ENCODE data around the gene IL27RA.

The IL27RA gene

GRCh38 chr19:14089412-14089661, 57.8 kb downstream of the IL27RA start:
- Histone ChIP-seq H3K27ac (peak overlapping the region in 8 of 11 experiments; percentile 36 to 79 (median 68); a peak in 12 of 22 replicates), H3K4me2 (peak overlapping the region; percentile 79 to 95 (median 86)), H3K36me3 (peaks cover 32 to 61% (median 53%) of the 10 kb centered on the region in 11 experiments), H3K9me3 (replicated peaks in 1 of 11) (peaks cover 11 to 15% (median 14%) of the 10 kb centered on the region in 11 experiments), H3K4me3 (peak overlapping the region; percentile 61 to 84 (median 74)), H4K20me1 (peaks cover 9 to 37% (median 20%) of the 10 kb centered on the region in 11 experiments; a peak in 19 of 22 replicates), H3K9ac (peak overlapping the region; percentile 71 to 84 (median 80)), H3K4me1 (peaks cover 22 to 35% (median 26%) of the 10 kb centered on the region in 10 experiments), H3K27me3 (no peaks in the 10 kb centered on the region)
- no peak for TF ChIP-seq Cebpa-rat (IDR thresholded peaks at IDR 0.05)

- H4K20me1 ChIP-seq: peaks cover 9 to 37% (median 20%) of the 10 kb centered on the region in 11 experiments; a peak in 19 of 22 replicates
- peak overlapping the region; percentile 71 to 84 (median 80) for H3K9ac ChIP-seq
- no peaks in the 10 kb centered on the region for H3K27me3 ChIP-seq
- TF ChIP-seq Cebpa-rat (IDR thresholded peaks at IDR 0.05): no peak
- H3K4me2 ChIP-seq: peak overlapping the region; percentile 79 to 95 (median 86)
- H3K4me3 ChIP-seq: peak overlapping the region; percentile 61 to 84 (median 74)
- peaks cover 11 to 20% (median 15%) of the 10 kb centered on the region in 11 experiments for H3K9me3 ChIP-seq (replicated peaks in 1 of 11)
- H3K27ac ChIP-seq: peak overlapping the region; percentile 26 to 79 (median 67); a peak in 19 of 22 replicates
- peaks cover 22 to 35% (median 26%) of the 10 kb centered on the region in 10 experiments for H3K4me1 ChIP-seq
- peaks cover 32 to 63% (median 56%) of the 10 kb centered on the region in 11 experiments for H3K36me3 ChIP-seq
Observed at GRCh38 chr19:14089662-14090508, 58.3 kb downstream of the IL27RA start.

- no peak for TF ChIP-seq Cebpa-rat (IDR thresholded peaks at IDR 0.05)
- H3K27ac ChIP-seq: peak within 1 kb of the TSS; percentile 77 to 91 (median 86)
- peak within 1 kb of the TSS; percentile 77 to 92 (median 86) for H3K9ac ChIP-seq
- no peaks in the 10 kb centered on the region for H3K27me3 ChIP-seq
- peaks cover 9 to 32% (median 20%) of the 10 kb centered on the region in 11 experiments; a peak in 19 of 22 replicates for H4K20me1 ChIP-seq
- H3K9me3 ChIP-seq (replicated peaks in 1 of 11): peaks cover 11 to 21% (median 15%) of the 10 kb centered on the region in 11 experiments
- peaks cover 32 to 62% (median 56%) of the 10 kb centered on the region in 11 experiments for H3K36me3 ChIP-seq
- peak within 1 kb of the TSS; percentile 87 to 97 (median 95) for H3K4me2 ChIP-seq
- H3K4me3 ChIP-seq: peak within 1 kb of the TSS; percentile 68 to 88 (median 79)
- H3K4me1 ChIP-seq: peaks cover 22 to 35% (median 26%) of the 10 kb centered on the region in 10 experiments
Observed at GRCh38 chr19:14090509-14091080, 59.0 kb downstream of the IL27RA start, which contains the start of gene SAMD1. Gene SAMD1, minus strand, starts transcription at chr19:14090751.

GRCh38 chr19:14091081-14091812, 59.7 kb downstream of the IL27RA start:
- peaks cover 9 to 28% (median 20%) of the 10 kb centered on the region in 11 experiments; a peak in 19 of 22 replicates for H4K20me1 ChIP-seq
- H3K4me2 ChIP-seq: peak overlapping the region; percentile 87 to 97 (median 95)
- TF ChIP-seq Cebpa-rat (IDR thresholded peaks at IDR 0.05): no peak
- no peaks in the 10 kb centered on the region for H3K27me3 ChIP-seq
- H3K9ac ChIP-seq: peak overlapping the region; percentile 77 to 92 (median 86)
- peaks cover 11 to 21% (median 15%) of the 10 kb centered on the region in 11 experiments for H3K9me3 ChIP-seq (replicated peaks in 1 of 11)
- peak overlapping the region; percentile 68 to 88 (median 79) for H3K4me3 ChIP-seq
- H3K4me1 ChIP-seq: peaks cover 22 to 35% (median 26%) of the 10 kb centered on the region in 10 experiments
- H3K36me3 ChIP-seq: peaks cover 35 to 62% (median 52%) of the 10 kb centered on the region in 11 experiments
- peak overlapping the region; percentile 77 to 91 (median 86) for H3K27ac ChIP-seq

GRCh38 chr19:14091813-14092462, 60.4 kb downstream of the IL27RA start:
- peaks cover 35 to 62% (median 52%) of the 10 kb centered on the region in 11 experiments for H3K36me3 ChIP-seq
- peak overlapping the region; percentile 77 to 92 (median 86) for H3K9ac ChIP-seq
- peaks cover 9 to 28% (median 20%) of the 10 kb centered on the region in 11 experiments; a peak in 19 of 22 replicates for H4K20me1 ChIP-seq
- H3K4me3 ChIP-seq: peak overlapping the region; percentile 68 to 88 (median 79)
- H3K27ac ChIP-seq: peak overlapping the region; percentile 77 to 91 (median 86)
- TF ChIP-seq Cebpa-rat (IDR thresholded peaks at IDR 0.05): no peak
- peaks cover 22 to 34% (median 26%) of the 10 kb centered on the region in 10 experiments for H3K4me1 ChIP-seq
- H3K27me3 ChIP-seq: no peaks in the 10 kb centered on the region
- peaks cover 11 to 21% (median 15%) of the 10 kb centered on the region in 11 experiments for H3K9me3 ChIP-seq (replicated peaks in 1 of 11)
- peak overlapping the region; percentile 87 to 97 (median 95) for H3K4me2 ChIP-seq

GRCh38 chr19:14093117-14093823, 61.7 kb downstream of the IL27RA start:
- TF ChIP-seq Cebpa-rat (IDR thresholded peaks at IDR 0.05): no peak

GRCh38 chr19:14094854-14095253, 63.3 kb downstream of the IL27RA start:
- no peak overlapping the region for H3K27ac ChIP-seq
- H3K36me3 ChIP-seq: peaks cover 16 to 69% (median 59%) of the 10 kb centered on the region in 11 experiments
- peaks cover 7 to 12% (median 8%) of the 10 kb centered on the region in 10 experiments; a peak in 18 of 20 replicates for H3K4me1 ChIP-seq
- no peak for TF ChIP-seq Cebpa-rat (IDR thresholded peaks at IDR 0.05)
- H4K20me1 ChIP-seq: peaks cover 0 to 9% (median 0%) of the 10 kb centered on the region in 11 experiments; a peak in 2 of 22 replicates
- H3K4me2 ChIP-seq: no peak overlapping the region
- H3K9ac ChIP-seq: no peak overlapping the region
- no peak overlapping the region for H3K4me3 ChIP-seq
- H3K27me3 ChIP-seq: no peaks in the 10 kb centered on the region
- H3K9me3 ChIP-seq (replicated peaks in 1 of 11): peaks cover 11 to 21% (median 15%) of the 10 kb centered on the region in 11 experiments

More at GRCh38 chr19:14093117-14093823, 61.7 kb downstream of the IL27RA start:
- no peak overlapping the region for H3K27ac ChIP-seq
- H3K4me2 ChIP-seq: no peak overlapping the region
- H3K9me3 ChIP-seq (replicated peaks in 1 of 11): peaks cover 11 to 21% (median 15%) of the 10 kb centered on the region in 11 experiments
- H3K4me3 ChIP-seq: peak overlapping the region in 5 of 10 experiments; percentile 1 to 44 (median 12); a peak in 5 of 20 replicates
- H3K9ac ChIP-seq: no peak overlapping the region
- no peaks in the 10 kb centered on the region for H3K27me3 ChIP-seq
- peaks cover 17 to 23% (median 21%) of the 10 kb centered on the region in 10 experiments for H3K4me1 ChIP-seq
- peaks cover 9 to 25% (median 14%) of the 10 kb centered on the region in 11 experiments; a peak in 19 of 22 replicates for H4K20me1 ChIP-seq
- H3K36me3 ChIP-seq: peaks cover 24 to 62% (median 52%) of the 10 kb centered on the region in 11 experiments

All from BLaER1 treated with 17β-estradiol and CSF1 and Interleukin-3, amounts not matched to agents 10 nM and 100 nM (cell line).